GM19468 (cell line): ENCODE data around the gene ASIC1.
"Not testable (repeated sequence)": the region's sequence is repeated elsewhere in the genome, so short reads cannot be mapped to it uniquely, and the experiment has no call there.

ENCODE experiments used
- ATAC-seq: cut with Tn5 transposase; IDR thresholded peaks from one replicate; pipeline ENCODE4 v1.9.1; 2021; ENCODE audit warnings: mild to moderate bottlenecking, moderate library complexity, moderate number of reproducible peaks; ENCODE audit not compliant: unreplicated experiment; ENCODE audit errors: extremely low read depth

The ASIC1 gene

GRCh38 chr12:50057000-50057841, at the start of gene ASIC1:
TSS of gene ASIC1 (plus strand) at chr12:50057596. CDS start at chr12:50058767, 1,171 bp downstream.
- ATAC-seq = no peak

- ATAC-seq = no peak
Measured at GRCh38 chr12:50013361-50014147, 43.8 kb upstream of the ASIC1 start.

- no peak for ATAC-seq
Measured at GRCh38 chr12:50014342-50014741, 43.1 kb upstream of the ASIC1 start.

- ATAC-seq = no peak
Measured at GRCh38 chr12:50016501-50017475, 40.6 kb upstream of the ASIC1 start.

GRCh38 chr12:50017641-50018040, 39.8 kb upstream of the ASIC1 start:
- ATAC-seq = no peak

GRCh38 chr12:50018154-50018553, 39.2 kb upstream of the ASIC1 start:
- no peak for ATAC-seq

GRCh38 chr12:50018968-50019367, 38.4 kb upstream of the ASIC1 start:
- no peak for ATAC-seq

- ATAC-seq = no peak
Measured at GRCh38 chr12:50019524-50019923, 37.9 kb upstream of the ASIC1 start.

GRCh38 chr12:50021031-50021430, 36.4 kb upstream of the ASIC1 start:
- no peak for ATAC-seq

GRCh38 chr12:50022903-50023302, 34.5 kb upstream of the ASIC1 start:
- no peak for ATAC-seq

- no peak for ATAC-seq
Measured at GRCh38 chr12:50024227-50024626, 33.2 kb upstream of the ASIC1 start.

- ATAC-seq = no peak
Measured at GRCh38 chr12:50024805-50025186, 32.6 kb upstream of the ASIC1 start.

- peak; percentile 91 for ATAC-seq
Measured at GRCh38 chr12:50025187-50026059, 32.0 kb upstream of the ASIC1 start, which contains the start of gene RACGAP1. TSS of gene RACGAP1 (minus strand) at chr12:50025494. CDS start at chr12:50016715, 8,779 bp downstream.

GRCh38 chr12:50026691-50027090, 30.7 kb upstream of the ASIC1 start:
- no peak for ATAC-seq

GRCh38 chr12:50030449-50030848, 26.9 kb upstream of the ASIC1 start:
- not testable (repeated sequence) for ATAC-seq

- no peak for ATAC-seq
Measured at GRCh38 chr12:50032515-50032853, 24.9 kb upstream of the ASIC1 start.

GRCh38 chr12:50032854-50033581, 24.4 kb upstream of the ASIC1 start:
- no peak for ATAC-seq

- no peak for ATAC-seq
Measured at GRCh38 chr12:50038336-50038735, 19.1 kb upstream of the ASIC1 start.
